HG03575 (cell line): ENCODE results near the gene ARHGAP18.

Experiments
- ATAC-seq: cut with Tn5 transposase; IDR thresholded peaks from one replicate; pipeline ENCODE4 v1.9.1; 2021; ENCODE audit not compliant: unreplicated experiment, insufficient number of reproducible peaks, low FRiP score; ENCODE audit errors: extremely low read depth

The ARHGAP18 gene

DNA sequence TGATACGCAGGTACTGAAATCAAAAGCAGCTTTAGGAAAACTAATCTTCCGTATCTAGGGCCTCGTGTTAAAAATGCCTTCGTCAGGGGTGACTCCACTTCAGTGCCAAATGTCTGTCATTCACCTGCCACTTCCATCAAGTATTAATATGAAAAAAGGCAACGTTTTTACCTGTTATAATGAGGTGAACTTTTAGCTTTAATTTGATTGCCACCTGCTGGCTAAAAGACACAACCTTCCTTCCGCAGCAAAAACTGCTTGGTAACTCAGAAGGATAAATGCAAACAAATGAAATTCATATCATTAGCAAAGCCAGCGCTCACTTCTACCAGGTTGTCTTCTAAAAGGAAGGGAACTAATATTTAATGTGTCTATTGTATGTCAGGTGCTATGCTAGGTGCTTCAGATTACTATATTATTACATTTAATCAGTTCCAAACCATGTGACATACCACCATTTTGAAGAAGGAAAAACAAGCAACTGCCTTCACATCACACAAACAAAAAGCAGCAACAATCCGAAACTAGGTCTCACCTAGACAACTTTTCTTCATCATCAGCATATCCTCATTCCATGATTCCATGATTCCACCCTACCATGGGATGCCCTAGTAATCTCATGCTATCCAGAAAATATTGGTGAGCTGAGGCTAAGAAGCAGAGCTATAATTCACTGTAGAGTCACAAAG lies 20.6 kb upstream of the ARHGAP18 start:
- no peak for ATAC-seq

DNA sequence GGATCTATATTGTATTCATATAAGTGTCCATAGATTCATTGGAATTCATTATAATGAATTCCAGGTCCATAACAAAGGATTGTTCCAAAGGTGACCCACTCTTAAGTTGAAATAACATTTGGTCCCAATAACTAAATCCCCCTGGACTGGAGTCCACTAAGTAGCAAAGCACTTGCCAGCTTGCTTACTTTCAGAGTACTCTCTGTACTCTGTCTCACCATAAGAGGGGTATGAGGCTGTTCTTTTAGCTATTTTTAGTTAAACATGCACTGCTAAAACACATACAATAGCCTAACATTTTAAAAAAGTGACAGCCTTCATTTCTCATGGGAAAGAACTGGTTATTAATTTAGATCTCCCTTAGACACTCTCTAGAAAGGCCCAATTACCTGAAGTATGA lies 16.7 kb upstream of the ARHGAP18 start:
- no peak for ATAC-seq

DNA sequence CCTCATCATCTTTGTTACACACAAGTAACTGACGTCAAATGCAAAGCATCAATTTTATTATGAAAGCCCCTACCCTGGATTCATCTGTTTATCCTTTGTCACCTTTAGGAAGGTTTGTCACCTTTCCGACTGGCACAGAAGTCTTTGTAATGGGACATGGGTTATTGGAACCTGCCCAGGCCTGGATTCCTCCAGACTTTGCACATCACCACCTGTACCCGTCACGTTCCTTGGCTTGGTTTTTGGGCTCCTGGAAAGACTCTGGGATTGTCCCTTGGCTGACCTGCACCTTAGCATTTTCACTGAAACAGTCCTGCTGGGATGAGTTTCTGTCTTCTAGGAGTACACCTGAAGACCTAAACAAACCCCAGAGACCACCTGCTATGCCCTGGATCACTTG lies 15.4 kb upstream of the ARHGAP18 start:
- ATAC-seq: no peak

DNA sequence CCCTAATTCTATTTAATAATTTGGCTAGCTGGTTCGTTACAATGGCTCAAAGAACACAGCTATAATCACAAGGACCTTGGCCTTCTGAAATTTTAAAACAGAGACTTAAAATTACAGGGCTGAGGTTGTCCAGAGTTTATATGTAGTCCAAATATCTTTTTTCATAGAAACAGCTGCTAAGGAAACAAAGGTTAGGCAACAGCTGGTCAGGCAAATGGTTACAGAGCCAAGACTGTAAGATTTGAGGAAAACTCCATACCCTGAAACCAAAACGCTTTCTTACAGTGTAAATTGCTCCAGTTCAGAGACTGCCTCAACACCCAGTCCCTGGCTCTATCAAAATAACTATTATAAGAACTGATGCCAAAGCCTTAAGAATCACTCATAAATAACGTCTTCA lies 9.7 kb upstream of the ARHGAP18 start:
- no peak for ATAC-seq

DNA sequence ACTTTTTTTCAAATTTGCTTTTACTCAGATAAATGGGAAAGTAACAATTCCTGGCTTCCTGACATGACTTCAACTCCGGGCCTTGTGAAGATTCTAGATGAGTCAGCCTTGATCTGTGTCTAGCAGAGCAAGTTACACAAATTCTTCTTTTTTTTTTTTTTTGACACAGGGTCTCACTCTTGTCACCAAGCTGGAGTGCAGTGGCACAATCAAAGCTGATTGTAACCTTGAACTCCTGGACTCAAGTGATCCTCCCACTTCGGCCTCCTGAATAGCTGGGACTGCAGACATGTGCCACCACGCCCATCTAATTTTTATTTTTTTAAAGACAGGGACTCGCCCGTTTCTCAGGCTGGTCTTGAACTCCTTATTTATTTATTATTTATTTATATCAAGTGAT lies 7.3 kb upstream of the ARHGAP18 start:
- no peak for ATAC-seq

DNA sequence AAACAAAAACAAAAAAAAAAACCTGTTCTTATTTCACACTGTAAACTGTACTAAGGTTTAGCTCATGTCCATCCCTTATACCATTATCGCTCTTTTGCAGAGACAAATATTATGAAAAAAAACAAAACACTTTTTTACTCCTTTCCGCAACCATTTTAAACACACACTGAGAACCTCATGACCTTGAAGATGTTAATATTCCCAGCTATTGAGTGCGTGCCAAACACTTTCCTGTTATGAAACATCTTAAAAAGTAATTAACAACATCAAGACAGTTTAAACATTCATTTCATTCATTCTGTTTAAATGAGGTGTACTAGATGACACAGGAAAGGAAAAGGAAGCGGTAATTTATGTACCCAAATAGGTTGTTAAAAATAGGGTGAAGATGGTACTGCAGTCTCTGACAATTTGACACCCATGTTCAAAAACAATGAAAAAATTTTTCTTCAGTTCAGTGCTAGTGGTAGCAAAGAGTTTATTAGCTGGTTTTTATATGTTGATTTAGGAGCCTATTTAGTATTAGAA lies 3.9 kb upstream of the ARHGAP18 start:
- ATAC-seq: no peak

DNA sequence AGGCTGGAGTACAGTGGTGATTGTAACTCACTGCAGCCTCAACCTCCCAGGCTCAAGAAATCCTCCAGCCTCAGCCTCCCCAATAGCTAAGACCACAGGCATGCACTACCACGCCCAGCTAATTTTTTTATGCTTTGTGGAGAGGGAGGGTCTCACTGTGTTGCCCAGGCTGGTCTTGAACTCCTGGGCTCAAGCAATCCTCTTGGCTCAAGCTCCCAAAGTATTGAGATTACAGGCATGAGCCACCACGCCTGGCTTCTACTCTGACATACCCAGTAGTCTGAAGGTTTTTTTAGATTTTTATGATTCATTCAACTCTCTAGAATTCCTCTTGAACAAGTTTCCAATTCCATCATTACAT lies 1.3 kb upstream of the ARHGAP18 start:
- ATAC-seq: no peak

DNA sequence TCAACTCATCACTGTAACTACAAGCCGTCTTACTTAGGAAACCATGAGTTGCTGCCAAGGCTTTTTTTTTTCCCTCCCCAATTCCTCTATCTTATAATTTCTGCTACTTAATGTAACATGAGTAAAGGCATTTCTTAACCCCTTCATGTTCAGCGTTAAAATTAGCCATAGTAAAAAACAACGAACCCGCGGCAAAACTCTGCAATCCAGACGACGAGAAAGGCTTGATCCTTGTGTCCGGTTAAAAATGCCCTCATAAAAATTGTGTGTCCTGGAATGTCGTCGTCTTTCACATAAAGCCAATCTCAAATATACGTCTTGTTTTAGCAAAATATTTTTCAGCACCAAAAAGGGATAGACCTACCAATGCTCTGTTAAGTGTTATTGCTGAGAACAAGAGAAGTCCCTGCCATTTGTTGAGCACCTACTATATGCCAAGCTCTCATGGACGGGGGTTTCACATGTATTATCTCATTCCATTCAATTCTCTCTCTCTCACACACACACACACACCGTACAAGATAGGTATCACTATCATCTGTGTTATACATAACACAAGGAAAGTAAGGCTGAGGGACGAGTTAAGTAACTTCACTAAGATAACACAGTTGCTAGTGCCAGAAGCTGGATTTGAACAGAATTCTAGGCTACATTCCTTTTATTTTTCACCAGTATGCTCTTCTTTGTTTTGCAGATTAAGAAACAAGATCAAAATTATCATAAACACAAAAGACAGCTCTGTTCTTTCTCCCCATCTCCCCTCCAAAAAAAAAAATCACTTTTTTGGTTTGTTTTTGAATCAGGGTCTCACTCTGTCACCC lies 683 bp upstream of the ARHGAP18 start:
- no peak for ATAC-seq

DNA sequence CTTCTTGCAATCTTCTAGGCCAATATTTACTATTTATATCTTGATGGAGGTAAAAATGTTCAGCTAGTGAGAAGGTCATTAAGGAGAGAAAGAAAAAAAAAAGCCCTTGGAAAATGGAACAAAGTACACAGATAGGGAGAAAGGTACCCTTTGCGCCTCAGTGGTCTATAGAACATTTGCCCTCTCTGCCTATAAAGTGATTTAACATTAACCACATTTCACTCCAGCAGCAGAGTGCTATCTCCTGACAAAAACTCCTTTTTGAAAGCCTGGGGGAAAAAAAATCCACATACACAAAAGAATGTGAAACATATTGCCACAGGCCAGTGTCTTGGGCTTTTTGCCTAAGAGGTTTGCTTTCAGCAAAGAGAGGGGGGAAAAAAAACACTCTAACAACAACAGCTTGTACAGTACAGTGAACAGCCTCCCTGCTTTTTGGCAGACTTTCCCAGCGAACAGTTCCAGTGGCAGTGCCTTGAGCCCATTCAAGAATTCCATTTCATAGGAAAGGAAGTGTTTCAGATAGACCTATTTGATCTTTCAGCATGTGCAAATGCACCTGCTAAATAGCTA lies 695 bp downstream of the ARHGAP18 start:
- ATAC-seq: no peak

DNA sequence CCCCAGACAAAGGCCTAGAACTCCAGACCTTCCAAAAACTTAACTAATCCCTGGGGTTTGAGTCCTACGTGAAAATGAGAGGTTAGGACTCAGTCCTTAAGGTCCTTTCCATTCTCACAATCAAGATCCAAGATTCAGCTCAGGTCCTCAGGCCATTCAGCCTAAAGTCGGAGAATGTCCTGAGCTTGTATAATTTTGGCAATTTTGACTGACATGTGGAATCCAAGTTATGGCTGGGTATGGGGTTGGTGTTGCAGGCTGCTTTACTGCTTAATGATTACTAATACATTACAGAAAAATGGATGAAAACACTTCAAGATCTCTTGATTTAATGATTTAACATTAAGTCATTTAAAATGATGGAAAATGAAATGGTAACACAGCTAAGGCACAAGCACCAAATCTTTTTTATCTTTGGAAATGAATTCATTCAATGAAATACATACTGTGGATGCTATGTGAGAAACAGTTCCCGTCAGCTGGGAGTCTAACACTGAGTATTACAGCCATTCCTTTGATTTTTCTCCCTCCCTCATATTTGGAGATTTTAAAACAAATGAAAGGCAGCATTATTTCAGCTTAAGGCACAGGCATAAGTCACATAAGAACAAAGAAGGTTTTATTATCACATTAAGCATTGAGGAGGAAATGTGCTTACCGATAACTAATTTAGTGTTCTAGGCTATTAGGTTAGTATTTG lies 1.3 kb downstream of the ARHGAP18 start:
- no peak for ATAC-seq

DNA sequence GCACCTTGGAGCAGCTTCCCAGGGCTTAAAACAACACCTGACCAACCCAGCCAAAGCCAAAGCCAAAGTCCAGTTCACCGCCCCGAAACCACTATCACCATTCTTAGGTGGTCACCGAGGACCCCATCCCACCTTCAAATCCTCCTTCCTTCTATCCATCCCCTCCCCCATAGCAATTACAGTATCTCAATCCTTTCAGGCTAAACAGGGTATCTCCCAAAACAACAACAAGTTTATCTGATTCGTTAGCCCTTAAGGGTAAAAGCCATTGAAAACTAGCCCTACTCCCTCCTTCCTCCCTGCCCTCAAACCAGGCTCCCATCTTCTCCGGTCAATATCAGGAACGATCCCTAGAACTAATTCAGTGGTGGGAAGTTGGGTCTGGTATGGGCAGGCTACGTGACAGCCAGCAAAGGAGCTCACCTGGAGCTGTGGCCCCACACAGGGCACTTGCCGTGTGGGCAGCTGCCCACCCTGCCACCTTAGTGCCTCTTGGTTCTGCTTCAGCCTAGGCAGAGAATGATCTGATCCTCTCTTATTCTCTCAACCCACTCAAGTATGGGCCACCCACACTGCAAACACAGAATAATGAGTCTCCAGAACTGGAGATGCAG lies 2.0 kb downstream of the ARHGAP18 start:
- ATAC-seq: no peak

DNA sequence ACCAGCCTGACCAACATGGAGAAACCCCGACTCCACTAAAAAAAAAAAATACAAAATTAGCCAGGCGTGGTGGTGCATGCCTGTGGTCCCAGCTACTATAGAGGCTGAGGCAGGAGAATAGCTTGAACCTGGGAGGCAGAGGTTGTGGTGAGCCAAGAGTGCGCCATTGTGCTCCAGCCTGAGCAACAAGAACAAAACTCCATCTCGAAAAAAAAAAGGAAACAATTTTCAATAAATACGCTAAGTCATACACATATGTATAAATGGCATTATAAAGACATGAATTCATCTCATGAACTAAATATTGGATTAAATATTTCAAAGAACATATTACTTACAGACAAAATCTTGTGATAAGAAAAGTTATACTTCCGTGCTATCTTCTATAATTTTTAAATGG lies 2.9 kb downstream of the ARHGAP18 start:
- ATAC-seq: no peak

DNA sequence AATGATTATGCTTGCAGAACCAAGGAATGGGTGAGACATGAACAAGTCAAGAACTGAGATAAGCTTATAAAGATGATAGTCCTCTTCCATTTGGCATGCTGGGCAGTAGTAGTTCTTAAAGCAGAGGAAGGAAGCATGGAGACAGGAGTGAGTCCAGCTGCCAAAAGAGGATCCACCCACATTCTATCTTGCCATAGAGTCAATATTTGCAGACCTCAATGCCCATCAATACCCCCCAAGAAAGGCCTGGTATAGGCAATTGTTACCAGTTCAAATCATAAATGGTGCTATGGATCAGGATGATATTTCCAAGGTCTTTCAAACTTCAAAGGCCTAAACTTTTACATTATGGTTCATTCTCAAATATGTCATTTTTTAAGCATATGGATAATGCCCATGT lies 4.8 kb downstream of the ARHGAP18 start:
- no peak for ATAC-seq

DNA sequence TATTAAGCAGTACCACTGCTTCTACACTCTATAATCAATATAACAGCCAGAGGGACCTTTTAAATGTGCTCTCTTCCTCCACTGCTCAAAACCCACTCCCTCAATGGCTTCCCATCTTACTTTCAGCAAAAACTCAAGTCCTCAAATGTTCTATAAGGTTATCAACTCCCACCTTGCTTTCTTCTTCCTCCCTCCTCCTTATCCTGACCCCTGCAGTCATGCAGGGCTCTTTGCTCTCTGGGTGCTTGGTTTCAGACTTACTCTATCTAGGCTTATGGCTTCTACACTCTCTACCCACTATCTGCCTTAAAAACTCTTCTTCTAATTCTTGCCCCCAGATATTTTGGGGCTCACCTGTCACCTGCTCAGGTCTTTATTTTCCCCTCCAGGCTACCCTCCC lies 5.3 kb downstream of the ARHGAP18 start:
- no peak for ATAC-seq

DNA sequence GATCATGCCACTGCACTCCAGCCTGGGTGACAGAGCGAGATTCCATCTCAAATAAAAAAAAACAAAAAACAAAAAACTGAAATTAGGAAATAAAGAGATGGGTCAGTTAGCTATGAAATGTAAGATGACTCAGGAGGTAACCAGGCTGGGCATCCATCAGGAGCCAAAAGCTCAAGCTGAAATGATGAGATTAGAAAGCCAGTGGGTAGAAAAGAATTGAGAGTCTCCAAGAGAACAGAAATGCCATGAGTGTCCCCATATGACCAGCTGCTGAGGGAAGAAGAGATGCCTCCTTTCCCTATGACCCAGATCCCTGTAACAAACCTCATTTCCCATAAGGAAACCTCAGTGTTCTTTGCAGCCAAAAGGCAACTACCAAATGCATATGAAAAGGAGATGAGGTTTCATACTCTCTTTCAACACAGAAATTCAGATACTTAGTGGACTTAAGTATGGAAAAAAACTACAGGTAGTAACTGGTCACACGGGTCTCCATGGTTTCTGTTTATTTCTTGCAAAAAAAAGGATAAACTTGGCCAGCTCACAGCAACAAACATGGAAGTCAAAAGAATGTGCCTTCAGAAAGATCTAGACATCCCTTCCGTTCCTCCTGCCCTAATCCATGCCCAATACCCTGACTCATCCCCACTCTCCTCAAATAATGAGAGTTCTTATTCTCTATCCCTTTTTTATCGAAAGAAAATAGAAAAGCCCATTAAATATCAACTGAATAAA lies 8.1 kb downstream of the ARHGAP18 start:
- no peak for ATAC-seq

DNA sequence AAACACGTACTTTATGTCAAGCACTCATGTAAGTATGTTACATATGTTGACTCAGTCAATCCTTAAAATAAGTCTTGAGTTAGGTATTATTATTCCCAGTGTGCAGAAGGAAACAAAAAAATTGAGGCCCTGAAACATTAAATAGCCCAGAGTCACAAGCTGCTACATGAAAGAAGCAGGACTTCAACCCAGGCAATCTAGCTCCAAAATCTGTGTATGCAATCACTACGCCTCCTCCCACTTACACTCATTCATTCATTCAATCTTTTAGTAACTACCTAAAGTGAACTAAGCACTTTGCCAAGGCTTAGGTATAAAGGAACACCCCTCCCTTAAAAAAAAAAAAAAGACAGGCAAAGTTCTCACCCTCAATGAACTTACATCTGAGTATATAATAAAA lies 9.3 kb downstream of the ARHGAP18 start:
- no peak for ATAC-seq

DNA sequence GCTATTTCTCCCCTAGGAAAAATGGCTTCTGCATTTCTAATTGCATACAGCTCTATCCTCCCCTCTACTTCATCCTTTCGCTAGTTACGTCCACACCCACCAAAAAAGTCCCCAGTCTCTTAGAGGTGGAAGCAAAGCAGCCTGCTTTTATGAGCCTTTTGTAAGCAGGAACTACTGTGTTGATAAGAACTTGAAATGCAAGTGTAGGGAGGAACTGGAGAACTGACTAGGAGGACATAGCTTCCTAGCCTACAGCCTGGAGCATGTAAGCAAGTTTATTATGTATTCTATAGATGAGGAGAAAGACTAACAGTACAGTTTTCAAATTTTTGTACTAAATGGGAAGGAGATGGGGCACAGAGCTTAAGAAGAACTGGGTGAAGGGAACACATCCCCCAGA lies 10.3 kb downstream of the ARHGAP18 start:
- ATAC-seq: no peak

DNA sequence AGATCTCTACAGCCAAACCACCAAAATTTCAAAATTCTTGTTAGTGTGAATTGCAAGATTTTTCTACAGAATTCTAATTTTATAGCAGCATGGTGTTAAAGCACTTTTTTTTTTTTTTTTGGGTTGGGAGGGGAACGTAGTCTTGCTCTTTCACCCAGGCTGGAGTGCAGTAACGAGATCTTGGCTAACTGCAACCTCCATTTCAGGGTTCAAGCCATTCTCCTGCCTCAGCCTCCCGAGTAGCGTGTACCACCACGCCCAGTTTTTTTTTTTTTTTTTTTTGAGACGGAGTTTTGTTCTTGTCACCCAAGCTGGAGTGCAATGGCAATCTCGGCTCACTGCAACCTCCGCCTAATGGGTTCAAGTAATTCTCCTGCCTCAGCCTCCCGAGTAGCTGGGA lies 11.5 kb downstream of the ARHGAP18 start:
- no peak for ATAC-seq

DNA sequence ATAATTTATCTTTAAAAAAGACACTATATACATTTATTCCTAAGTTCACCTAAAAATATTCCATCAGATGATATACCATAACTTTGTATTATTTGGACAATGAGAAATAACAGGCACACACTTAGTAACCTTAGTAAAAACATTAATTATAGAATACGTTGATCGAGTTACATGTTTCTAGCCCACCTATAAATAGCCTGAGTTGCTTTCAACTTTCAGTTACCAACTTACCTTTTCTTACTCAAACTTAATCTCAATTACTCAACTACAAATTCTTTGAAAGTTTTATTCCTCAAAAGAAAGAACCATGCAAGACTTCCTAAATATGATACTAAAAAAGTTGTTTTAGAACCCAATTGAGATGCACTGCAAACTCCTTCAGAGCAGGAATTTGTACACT lies 12.2 kb downstream of the ARHGAP18 start:
- ATAC-seq: no peak
